PFSK-1 (cell line): ENCODE data around the gene ICA1.

Source experiments
- POLR2AphosphoS5 ChIP-seq: IDR thresholded peaks from 2 replicates; pipeline ENCODE4 v1.6.1; 2012; ENCODE audit warnings: low read depth, mild to moderate bottlenecking, control low read depth, low read length, moderate library complexity
- SIN3A ChIP-seq: IDR thresholded peaks from 2 replicates; pipeline ENCODE4 v1.6.1; 2012; ENCODE audit warnings: mild to moderate bottlenecking, low read length, moderate library complexity, borderline replicate concordance; ENCODE audit not compliant: insufficient read depth
- TAF1 ChIP-seq: IDR thresholded peaks from 2 replicates; pipeline ENCODE4 v1.6.1; 2012; ENCODE audit warnings: low read length, control low read depth, borderline replicate concordance; ENCODE audit not compliant: insufficient read depth
- TF ChIP-seq, protein P1 (sequence below), 2 experiments: IDR thresholded peaks; 2 replicates each; pipeline versions ENCODE4 v1.6.1 to v1.8.0; 2011 to 2012; ENCODE audit warnings: low read depth in 2 of 2, low read length in 2 of 2, control low read depth in 1 of 2, inconsistent platforms in 1 of 2, mild to moderate bottlenecking in 1 of 2, moderate library complexity in 1 of 2; ENCODE audit not compliant: insufficient read depth in 1 of 2

DNA sequence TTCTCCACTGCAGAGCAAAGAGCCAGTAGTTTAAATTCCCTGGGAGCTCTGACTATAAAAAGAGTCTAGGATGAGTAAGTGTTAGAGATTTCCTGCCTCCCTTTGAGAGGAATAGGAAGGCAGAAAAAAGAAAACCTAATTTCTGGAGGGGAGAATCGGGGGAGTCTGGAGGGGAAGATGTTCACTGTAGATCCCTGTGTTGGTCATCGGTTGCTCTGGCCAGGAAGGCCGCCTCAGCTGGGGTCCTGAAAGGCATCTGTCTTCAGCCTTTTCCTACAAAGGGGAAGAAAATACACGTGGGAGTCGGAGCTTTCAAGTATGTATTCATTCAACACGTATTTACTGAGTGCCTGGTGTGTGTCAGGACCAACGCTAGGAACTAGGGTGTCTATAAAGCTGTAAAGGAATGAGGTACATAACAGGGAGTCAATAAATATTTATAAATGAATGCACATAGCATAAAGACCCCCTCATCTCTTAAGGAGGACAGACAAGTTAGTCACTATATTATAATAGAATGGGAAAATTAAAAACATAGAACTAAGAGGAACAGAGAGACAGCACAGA is 101.1 kb downstream of the ICA1 start:
- TF ChIP-seq POLR2AphosphoS5 (no peak), TAF1 (no peak), SIN3A (no peak)
- TF ChIP-seq, protein P1, sequence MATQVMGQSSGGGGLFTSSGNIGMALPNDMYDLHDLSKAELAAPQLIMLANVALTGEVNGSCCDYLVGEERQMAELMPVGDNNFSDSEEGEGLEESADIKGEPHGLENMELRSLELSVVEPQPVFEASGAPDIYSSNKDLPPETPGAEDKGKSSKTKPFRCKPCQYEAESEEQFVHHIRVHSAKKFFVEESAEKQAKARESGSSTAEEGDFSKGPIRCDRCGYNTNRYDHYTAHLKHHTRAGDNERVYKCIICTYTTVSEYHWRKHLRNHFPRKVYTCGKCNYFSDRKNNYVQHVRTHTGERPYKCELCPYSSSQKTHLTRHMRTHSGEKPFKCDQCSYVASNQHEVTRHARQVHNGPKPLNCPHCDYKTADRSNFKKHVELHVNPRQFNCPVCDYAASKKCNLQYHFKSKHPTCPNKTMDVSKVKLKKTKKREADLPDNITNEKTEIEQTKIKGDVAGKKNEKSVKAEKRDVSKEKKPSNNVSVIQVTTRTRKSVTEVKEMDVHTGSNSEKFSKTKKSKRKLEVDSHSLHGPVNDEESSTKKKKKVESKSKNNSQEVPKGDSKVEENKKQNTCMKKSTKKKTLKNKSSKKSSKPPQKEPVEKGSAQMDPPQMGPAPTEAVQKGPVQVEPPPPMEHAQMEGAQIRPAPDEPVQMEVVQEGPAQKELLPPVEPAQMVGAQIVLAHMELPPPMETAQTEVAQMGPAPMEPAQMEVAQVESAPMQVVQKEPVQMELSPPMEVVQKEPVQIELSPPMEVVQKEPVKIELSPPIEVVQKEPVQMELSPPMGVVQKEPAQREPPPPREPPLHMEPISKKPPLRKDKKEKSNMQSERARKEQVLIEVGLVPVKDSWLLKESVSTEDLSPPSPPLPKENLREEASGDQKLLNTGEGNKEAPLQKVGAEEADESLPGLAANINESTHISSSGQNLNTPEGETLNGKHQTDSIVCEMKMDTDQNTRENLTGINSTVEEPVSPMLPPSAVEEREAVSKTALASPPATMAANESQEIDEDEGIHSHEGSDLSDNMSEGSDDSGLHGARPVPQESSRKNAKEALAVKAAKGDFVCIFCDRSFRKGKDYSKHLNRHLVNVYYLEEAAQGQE (IDR thresholded peaks at IDR 0.05; ENCODE audit: insufficient read depth in 1 of 2, low read depth in 2 of 2, low read length in 2 of 2) = no peak
